Measurements from ENCODE around the gene PVALEF. TPM values are rescaled to one million over a fixed set of nuclear protein-coding genes. Genes with fewer than 3 reads are reported as not detected.

Gene PVALEF
- total RNA-seq, 2 experiments from 2014 or later, result not detected

DNA sequence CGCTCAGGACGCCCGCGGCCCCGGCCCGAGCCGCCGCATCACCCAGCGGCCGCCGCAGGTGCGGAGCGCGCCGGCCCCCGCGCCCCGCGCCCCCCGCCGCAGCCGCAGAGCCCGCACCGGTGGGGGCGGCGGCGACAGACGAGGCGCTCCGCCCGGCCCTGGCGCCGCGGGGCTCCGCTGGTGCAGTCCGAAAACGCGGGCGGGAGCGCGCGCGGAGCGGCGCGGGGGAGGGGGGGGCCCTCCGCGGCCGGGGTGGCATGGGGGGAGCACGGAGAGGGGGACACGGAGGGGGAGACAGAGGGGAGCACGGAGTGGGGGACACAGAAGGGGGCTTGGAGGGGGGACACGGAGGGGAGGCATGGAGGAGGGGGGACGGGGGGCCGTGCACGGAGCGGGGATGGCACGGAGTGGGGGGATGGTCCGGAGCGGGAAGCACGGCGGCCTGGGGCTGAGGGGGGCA lies 756 bp downstream of the PVALEF start, which contains the start of gene AATK:
TSS of gene AATK (minus strand) at position 189 of the 460 bp plus-strand sequence. CDS start 229 bp downstream, outside the sequence.
- peaks cover 18% of the 10 kb centered on the region for H3K27me3 Mint-ChIP-seq

DNA sequence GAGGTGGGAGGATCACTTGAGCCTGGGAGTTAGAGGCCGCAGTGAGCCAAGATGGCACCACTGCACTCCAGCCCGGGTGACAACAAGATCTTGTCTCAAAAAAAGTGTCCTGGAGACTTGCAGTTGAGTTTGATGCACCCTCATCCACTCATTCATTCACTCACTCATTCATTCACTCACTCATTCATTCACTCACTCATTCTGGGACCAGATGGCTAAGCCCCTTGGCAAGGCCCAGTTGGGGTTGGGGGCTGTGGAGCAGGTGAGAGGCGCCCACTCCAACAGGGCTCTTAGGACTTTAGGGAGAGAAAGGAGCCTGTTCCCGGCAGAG lies 1.9 kb downstream of the PVALEF start:
- Mint-ChIP-seq H3K9me3 (no peaks in the 10 kb centered on the region), H3K27me3 (peaks cover 15% of the 10 kb centered on the region), H3K4me1 (no peaks in the 10 kb centered on the region), H3K4me3 (no peak overlapping the region), H3K27ac (no peak overlapping the region), H3K36me3 (no peaks in the 10 kb centered on the region)
- no peak for DNase-seq
- ATAC-seq (ENCODE audit: low read depth), result no peak
- POLR2A ChIA-PET, result no interaction called here

More for the DNA sequence above, 756 bp downstream of the PVALEF start, which contains the start of gene AATK:
- no peaks in the 10 kb centered on the region for H3K9me3 Mint-ChIP-seq
- POLR2A ChIA-PET, result no interaction called here
- DNase-seq, result no peak
- no peak within 1 kb of the TSS for H3K27ac Mint-ChIP-seq
- no peak for ATAC-seq (ENCODE audit: low read depth)
- no peaks in the 10 kb centered on the region for H3K4me1 Mint-ChIP-seq
- no peaks in the 10 kb centered on the region for H3K36me3 Mint-ChIP-seq
- no peak within 1 kb of the TSS for H3K4me3 Mint-ChIP-seq

DNA sequence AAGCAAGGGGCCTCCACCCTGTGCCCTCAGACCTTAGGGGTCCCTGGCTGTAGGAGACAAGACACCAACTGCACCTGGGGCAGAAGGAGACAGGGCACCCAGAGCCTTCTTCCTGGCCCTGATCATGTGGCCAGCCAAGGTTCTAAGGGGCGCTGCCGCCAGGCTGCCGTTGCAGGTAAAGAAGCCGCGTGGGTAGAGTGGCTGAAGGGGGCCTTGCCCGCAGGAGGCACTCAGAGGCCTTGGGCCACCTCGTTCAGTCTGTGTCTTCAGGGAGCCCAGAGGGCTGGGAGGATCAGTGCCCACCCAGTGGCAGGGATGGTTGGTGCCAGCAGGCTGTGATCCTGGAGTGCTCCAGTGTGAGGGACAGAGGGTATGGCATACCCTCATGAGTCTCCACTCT lies 2.3 kb downstream of the PVALEF start:
- ATAC-seq (ENCODE audit: low read depth) (no peak), DNase-seq (no peak)
- H3K4me3 Mint-ChIP-seq, result no peak overlapping the region
- H3K27ac Mint-ChIP-seq, result no peak overlapping the region
- H3K9me3 Mint-ChIP-seq, result no peaks in the 10 kb centered on the region
- no peaks in the 10 kb centered on the region for H3K36me3 Mint-ChIP-seq
- no peaks in the 10 kb centered on the region for H3K4me1 Mint-ChIP-seq
- POLR2A ChIA-PET, result no interaction called here
- H3K27me3 Mint-ChIP-seq, result peaks cover 15% of the 10 kb centered on the region

DNA sequence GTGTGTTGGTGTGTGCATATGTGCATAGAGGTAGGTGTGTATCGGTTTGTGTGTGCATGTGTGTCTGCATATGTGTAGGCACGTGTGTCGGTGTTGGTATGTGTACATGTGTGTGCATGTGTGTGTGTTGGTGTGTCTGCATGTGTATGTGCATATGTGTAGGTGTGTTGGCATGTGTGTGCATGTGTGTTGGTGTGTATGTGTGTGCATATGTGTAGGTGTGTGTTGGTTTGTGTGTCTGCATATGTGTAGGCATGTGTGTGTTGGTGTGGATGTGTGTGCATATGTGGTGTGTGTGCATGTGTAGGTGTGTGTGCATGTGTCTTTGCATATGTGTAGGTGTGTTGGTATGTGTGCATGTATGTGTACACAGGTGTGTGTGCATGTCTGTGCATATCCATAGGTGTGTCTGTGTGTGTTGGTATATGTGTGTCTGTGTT lies 4.6 kb downstream of the PVALEF start:
- peaks cover 13% of the 10 kb centered on the region for H3K27me3 Mint-ChIP-seq
- H3K4me1 Mint-ChIP-seq, result no peaks in the 10 kb centered on the region
- DNase-seq (no peak), ATAC-seq (ENCODE audit: low read depth) (no peak)
- no peaks in the 10 kb centered on the region for H3K36me3 Mint-ChIP-seq
- POLR2A ChIA-PET, result no interaction called here
- no peak overlapping the region for H3K4me3 Mint-ChIP-seq
- no peak overlapping the region for H3K27ac Mint-ChIP-seq
- no peaks in the 10 kb centered on the region for H3K9me3 Mint-ChIP-seq

DNA sequence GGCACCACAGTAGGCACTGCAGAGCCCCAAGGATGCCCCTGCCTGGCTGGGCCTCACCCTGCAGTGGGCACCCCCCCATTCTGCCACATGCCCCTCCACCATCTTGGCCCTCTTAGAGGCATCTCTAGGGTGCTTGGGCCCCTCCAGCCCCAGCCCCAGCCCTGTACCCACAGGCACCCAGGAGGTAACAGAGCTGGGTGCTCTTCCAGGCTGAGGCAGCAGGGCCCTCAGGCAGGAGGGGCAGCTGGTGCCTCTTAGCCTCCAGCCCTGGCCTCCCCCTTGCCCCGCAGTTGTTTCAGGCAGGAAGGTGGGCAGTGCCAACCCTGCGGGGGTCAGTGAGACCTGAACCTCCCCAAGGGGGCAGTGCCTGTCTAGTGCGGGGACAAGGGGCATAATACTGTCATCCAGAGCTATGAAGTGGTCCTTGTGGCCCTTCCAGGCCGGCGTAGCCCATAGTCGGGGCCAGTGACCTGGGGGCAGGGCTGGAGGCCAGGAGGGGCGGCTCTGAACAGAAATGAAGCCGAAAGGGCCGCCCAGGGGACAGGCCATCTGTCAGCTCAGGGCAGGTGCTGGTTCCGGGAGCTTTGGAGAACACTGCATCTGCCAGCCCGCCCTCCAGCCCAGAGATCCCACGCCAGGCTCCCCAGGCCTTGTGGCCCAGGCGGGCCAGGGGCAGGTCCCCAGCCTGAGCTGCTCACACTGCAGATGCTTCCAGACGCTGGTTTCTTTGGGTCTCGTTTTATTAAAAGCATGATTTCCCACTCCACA lies 5.6 kb downstream of the PVALEF start:
- H3K36me3 Mint-ChIP-seq, result no peaks in the 10 kb centered on the region
- no peaks in the 10 kb centered on the region for H3K9me3 Mint-ChIP-seq
- H3K27ac Mint-ChIP-seq, result no peak overlapping the region
- DNase-seq (no peak), ATAC-seq (ENCODE audit: low read depth) (no peak)
- POLR2A ChIA-PET, result no interaction called here
- no peaks in the 10 kb centered on the region for H3K4me1 Mint-ChIP-seq
- peaks cover 16% of the 10 kb centered on the region for H3K27me3 Mint-ChIP-seq
- H3K4me3 Mint-ChIP-seq, result no peak overlapping the region

DNA sequence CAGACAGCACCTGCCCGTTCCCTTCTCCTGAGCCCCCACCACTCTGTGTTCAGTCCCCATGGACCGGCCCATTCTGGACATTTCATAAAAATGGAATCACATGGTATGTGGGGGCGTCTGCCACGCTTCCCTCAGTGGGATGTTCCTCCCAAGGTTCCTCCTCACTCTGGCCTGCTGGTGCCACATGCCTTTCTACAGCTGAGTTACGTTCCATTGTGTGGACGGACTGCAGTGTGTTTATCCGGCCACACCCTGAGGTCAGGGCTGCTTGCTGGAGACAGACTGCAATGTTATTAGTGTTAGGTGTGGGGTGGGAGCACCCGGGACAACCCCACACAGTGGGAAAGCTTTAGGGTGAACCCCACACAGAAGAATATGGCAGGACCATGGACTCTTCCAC lies 6.6 kb downstream of the PVALEF start:
- H3K9me3 Mint-ChIP-seq, result no peaks in the 10 kb centered on the region
- DNase-seq, result no peak
- ATAC-seq (ENCODE audit: low read depth), result no peak
- no peak overlapping the region for H3K4me3 Mint-ChIP-seq
- H3K27me3 Mint-ChIP-seq, result peaks cover 13% of the 10 kb centered on the region
- POLR2A ChIA-PET, result no interaction called here
- no peaks in the 10 kb centered on the region for H3K36me3 Mint-ChIP-seq
- no peak overlapping the region for H3K27ac Mint-ChIP-seq
- no peaks in the 10 kb centered on the region for H3K4me1 Mint-ChIP-seq

DNA sequence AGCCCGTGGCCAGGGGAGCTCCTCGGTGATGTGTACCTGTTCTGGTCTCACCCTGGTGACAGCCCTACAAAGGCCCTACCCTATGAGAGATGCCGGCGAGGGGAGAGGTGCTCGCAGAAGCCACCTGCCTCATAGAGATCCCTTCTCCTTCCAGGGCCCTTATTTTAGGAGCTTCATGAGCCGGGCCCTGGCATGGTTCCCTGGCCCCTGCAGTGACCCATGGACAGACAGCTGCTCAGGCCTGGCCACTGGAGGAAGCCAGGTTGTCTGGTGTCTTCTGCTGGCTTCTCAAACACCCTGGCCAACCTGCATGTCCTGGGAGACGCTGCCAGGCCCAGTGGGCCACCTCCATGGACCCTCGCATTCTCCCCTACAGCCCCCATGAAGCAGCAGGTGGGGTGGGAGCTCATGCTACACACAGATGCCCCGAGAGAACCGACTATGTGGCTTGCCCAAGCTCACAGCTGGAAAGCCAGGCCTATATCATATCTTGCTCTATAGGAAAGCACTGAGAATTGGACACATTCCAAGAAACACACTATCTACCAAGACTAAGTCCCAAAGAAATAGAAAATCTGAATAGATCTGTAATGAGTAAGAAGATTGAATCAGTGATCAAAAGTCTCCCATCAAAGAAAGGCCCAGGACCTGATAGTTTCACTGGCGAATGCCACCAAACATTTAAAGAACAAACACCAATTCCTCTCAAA lies 7.9 kb downstream of the PVALEF start:
- DNase-seq, result no peak
- no peak for ATAC-seq (ENCODE audit: low read depth)
- Mint-ChIP-seq H3K27ac (no peak overlapping the region), H3K4me3 (no peak overlapping the region), H3K4me1 (no peaks in the 10 kb centered on the region), H3K27me3 (peaks cover 6% of the 10 kb centered on the region), H3K9me3 (no peaks in the 10 kb centered on the region), H3K36me3 (no peaks in the 10 kb centered on the region)
- POLR2A ChIA-PET, result no interaction called here

DNA sequence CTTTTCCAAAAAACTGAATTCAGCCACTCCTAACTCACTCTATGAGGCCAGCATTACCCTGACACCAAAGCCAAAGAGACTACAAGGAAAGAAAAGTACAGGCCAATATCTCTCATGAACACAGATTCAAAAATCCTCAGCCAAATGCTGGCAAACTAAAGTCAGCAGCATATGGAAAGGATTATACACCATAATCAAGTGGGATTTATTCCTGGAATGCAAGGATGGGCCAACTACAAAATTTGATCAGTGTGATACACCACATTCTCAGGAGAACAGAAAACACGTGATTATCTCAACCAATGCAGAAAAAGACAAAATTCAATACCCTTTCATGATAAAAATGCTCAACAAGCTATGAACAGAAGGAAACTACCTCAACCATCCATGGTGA lies 8.5 kb downstream of the PVALEF start:
- POLR2A ChIA-PET, result no interaction called here
- Mint-ChIP-seq H3K9me3 (no peaks in the 10 kb centered on the region), H3K27me3 (peaks cover 3% of the 10 kb centered on the region), H3K4me1 (no peaks in the 10 kb centered on the region), H3K36me3 (no peaks in the 10 kb centered on the region), H3K4me3 (no peak overlapping the region), H3K27ac (no peak overlapping the region)
- no peak for ATAC-seq (ENCODE audit: low read depth)
- DNase-seq, result no peak

DNA sequence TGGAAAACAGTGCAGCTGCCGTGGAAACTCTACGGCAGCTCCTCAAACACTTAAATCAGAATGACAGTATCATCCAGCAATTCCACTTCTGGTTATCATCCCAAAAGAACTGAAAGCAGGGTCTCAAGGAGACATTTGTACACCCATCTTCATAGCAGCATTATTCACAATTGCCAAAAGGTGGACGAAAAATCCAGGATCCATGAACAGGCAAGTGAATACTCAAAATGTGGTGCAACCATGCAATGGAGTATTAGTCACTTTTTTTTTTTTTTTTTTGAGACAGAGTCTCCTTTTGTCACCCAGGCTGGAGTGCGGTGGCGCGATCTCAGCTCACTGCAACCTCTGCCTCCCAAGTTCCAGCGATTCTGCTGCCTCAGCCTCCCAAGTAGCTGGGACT lies 11.4 kb downstream of the PVALEF start:
- no peaks in the 10 kb centered on the region for H3K9me3 Mint-ChIP-seq

DNA sequence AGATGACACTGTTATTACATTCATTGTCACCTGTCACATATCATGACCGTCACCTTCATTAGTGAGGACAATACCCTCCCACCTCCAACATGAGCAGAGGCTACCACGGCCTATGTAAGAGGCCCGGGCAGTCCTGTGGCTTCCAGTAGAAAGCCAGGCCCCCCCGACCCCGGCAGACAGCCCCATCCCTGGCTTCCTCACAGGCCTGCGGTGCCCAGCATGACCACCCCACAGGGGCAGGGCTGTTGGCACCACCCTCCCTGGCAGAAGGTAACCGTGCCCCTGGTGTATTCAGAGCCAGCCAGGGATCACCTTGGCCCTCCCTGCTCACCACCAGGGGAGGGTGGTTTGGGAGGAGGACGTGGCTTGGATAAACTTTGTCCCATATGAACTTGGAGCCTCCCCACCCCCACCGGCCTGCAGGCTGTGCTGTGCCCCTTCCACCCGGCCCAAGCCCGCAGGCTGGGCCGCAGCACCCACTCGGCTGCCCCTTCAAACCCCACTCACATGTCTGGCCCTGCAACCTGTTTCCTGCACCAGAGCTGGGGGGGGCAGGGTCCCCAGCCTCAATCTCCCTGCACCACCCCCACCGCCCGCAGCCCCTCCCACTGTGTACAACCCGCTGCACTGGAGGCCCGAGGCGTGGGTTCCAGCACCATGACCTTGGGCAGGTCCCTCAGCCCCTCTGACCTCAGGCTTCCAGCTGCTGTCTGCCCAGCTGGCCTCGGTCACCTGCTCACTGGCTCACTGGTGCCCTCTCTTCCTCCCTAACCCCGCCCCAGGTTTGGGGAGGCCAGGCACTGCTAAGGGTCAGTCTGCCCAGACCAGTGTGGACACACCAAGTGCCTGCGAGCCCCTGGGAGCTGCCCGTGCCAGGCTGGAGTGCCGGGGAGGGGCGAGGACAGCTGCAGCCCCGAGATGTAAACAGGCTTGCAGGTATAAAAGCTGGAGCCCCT lies 13.1 kb downstream of the PVALEF start:
- DNase-seq (no peak), ATAC-seq (ENCODE audit: low read depth) (no peak)
- H3K36me3 Mint-ChIP-seq, result no peaks in the 10 kb centered on the region
- no peaks in the 10 kb centered on the region for H3K9me3 Mint-ChIP-seq
- POLR2A ChIA-PET, result no interaction called here
- H3K4me1 Mint-ChIP-seq, result no peaks in the 10 kb centered on the region
- H3K27me3 Mint-ChIP-seq, result peaks cover 3% of the 10 kb centered on the region
- no peak overlapping the region for H3K27ac Mint-ChIP-seq
- H3K4me3 Mint-ChIP-seq, result no peak overlapping the region

More for the DNA sequence above, 11.4 kb downstream of the PVALEF start:
- H3K4me3 Mint-ChIP-seq, result no peak overlapping the region
- H3K36me3 Mint-ChIP-seq, result no peaks in the 10 kb centered on the region
- no peak for DNase-seq
- H3K4me1 Mint-ChIP-seq, result no peaks in the 10 kb centered on the region
- peaks cover 3% of the 10 kb centered on the region for H3K27me3 Mint-ChIP-seq
- no peak overlapping the region for H3K27ac Mint-ChIP-seq
- POLR2A ChIA-PET, result interaction anchor here (0.7 kb wide), 1 partner anchor 322 kb away, joined by 3 read pairs; no protein-coding TSS in a partner anchor
- ATAC-seq (ENCODE audit: low read depth), result no peak

DNA sequence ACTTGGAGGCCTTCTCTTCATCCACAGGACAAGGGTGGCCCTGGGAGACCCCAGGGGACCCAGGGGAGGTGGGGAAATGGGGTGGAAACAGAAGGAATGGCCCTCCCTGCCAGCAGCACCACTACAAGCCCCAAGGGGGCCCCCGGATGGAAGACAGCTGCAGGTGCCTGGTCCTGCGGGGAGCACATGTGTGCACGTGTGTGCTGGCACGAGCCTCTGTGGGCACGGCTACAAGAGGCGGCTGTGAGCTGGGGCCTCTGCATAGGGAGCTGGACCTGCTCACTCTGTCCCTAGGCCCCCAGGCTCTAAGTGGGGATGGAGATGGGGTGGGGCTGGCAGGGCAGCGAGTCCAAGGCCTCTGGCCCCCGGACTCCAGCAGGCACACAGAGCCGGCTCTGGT lies 13.9 kb downstream of the PVALEF start:
- no peaks in the 10 kb centered on the region for H3K36me3 Mint-ChIP-seq
- H3K27me3 Mint-ChIP-seq, result peaks cover 3% of the 10 kb centered on the region
- no peak for DNase-seq
- ATAC-seq (ENCODE audit: low read depth), result no peak
- no peaks in the 10 kb centered on the region for H3K4me1 Mint-ChIP-seq
- POLR2A ChIA-PET, result no interaction called here
- no peak overlapping the region for H3K4me3 Mint-ChIP-seq
- no peaks in the 10 kb centered on the region for H3K9me3 Mint-ChIP-seq
- H3K27ac Mint-ChIP-seq, result no peak overlapping the region

DNA sequence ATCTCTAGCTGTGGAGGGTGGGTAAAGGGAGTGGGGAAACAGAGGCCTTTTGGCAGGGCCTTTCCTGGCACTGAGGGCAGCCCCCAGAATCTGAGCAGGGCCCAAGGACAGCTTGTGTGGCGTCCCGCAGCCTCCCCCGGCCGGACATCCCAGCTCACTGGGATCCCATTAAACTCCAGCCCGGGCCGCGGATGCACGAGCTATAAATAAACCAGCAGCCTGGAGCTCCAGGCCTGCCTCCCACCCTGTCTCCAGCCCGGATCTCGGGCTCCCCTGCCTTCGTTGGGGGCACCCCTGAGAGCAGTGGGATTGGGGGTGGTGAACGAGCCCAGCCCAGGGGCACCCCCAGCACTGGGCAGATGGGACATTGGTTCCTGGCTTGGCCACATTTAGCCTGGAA lies 14.6 kb downstream of the PVALEF start:
- Mint-ChIP-seq H3K4me3 (no peak overlapping the region), H3K36me3 (no peaks in the 10 kb centered on the region), H3K4me1 (no peaks in the 10 kb centered on the region), H3K27ac (no peak overlapping the region), H3K9me3 (no peaks in the 10 kb centered on the region), H3K27me3 (peaks cover 3% of the 10 kb centered on the region)
- POLR2A ChIA-PET, result no interaction called here
- no peak for DNase-seq
- ATAC-seq (ENCODE audit: low read depth), result no peak

All from activated naive CD8-positive, alpha-beta T cell treated with anti-CD3 and anti-CD28 coated beads, Interleukin-2, amount 10 ng/mL, durations not matched to agents 7 days and 5 days (primary cell).